HG03469 (cell line): ENCODE measurements around the gene KRTAP2-2.
"Not testable (repeated sequence)": the region's sequence is repeated elsewhere in the genome, so short reads cannot be mapped to it uniquely, and the experiment has no call there.

ENCODE experiments used
- ATAC-seq: cut with Tn5 transposase; IDR thresholded peaks from one replicate; pipeline ENCODE4 v1.9.1; 2021; ENCODE audit warnings: mild to moderate bottlenecking, moderate library complexity, moderate number of reproducible peaks; ENCODE audit not compliant: unreplicated experiment

The KRTAP2-2 gene

DNA sequence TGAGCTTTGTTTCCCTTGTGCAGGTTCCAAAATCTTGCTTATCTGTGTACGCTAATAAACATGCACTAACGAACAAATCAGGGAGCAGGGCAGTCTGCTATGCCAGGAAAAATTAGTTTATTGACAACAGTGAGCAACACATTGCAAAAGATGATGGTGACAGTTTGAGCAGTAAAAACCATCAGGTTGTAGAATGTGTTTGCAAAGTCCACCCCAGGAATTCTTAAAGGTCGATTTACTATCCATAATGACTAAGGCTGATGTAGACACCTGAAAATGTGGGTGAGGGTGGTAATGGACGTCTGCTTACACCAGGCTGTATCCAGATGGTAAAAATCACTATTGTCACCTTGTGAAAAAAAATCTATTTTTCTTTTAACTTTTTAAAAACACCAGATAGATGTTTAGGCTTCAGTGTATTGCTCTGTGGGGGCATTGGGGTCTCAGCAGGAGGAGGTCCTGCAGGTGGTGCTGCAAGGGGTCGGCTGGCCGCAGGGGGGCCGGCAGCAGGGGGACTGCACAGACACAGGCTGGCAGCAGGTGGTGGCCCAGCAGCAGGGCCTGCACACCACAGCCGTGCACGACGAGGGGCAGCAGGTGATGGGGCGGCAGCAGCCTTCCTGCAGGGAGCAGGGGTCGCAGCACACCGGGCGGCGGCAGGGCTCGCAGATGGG, 10.1 kb upstream of the KRTAP2-2 start:
- not testable (repeated sequence) for ATAC-seq

DNA sequence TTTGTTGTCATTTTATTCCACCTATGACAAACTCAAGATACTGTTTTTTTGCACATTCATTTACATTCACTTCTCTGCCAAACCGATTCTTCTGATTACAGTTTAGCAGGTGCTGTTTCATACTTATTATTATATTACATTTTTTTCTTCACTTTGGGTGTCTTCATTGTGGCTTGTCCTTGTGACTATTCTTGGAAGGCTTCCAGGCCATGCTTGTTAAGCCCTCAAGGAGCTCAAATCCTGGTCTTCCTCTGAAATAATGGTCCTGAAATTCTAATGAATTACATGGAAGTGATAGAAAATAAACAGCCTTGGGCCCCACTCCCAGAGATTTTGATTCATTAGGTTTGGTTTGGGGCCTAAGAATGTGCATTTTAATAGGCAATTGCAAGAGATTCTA, 9.3 kb upstream of the KRTAP2-2 start:
- no peak for ATAC-seq

DNA sequence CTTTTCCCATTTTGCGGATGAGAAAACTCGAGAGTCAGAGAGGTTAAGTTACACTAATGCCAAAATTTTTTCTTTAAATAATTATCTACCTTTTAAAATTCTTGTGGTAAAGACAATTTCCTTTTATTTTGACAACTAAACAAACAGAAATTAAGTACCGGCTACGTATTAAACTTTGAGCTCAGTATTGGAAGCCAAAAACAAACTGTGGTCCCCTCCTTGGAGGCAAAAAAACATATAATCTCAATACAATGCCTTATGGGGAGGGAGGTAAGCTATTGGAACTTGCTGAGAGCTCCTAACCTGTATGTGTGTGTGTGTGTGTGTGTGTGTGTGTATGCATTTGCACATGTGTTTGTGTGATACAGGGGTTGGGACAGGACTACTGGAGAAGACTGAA, 8.4 kb upstream of the KRTAP2-2 start:
- no peak for ATAC-seq

DNA sequence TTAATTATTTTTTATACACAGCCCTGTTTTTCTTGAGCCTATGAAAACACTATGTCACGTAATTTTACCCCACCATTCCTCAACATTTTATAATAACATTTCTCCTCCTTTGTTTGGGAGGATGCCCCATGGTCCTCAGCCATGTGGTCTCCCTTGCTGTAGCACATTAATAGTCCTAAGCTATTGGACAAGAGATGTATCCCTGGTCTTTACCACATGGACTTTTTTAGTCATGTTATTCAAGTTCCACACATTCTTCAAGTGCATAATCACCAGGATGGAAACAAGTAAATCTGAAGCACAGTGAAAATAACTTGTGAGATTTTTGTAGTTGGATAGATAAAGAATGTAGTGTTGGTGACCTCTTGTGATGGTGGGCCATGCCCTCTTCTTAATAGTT, 6.9 kb upstream of the KRTAP2-2 start:
- ATAC-seq = no peak

DNA sequence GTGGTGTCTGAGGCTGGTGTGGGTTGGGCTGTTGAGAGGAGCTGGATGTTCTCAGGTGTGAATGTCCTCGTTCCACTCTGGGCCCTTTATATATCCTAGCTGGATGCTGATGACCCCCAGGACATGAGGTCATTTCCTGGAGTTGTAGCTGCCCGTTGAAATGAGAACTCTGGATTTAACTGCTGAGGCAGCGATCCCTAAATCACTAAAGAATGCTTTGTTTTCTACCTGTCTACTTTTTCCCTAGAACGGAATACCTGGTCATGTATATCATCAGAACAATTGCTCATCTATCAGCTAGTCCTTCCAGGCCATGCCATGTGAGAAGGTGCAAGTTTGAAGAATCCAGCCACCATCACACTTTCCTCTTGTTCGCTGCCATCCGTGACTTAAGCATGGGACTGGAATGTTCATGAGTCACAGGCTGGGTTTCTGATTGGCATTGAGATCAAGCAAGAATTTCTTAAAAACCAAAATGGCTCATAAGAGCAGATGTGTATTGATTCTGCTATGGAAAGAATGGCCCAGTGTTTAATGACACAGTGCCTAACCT, 5.1 kb upstream of the KRTAP2-2 start, which contains the start of gene KRTAP2-3:
Gene KRTAP2-3 (minus strand): TSS at position 63 of the 553 bp plus-strand sequence. CDS start 64 bp downstream, outside the sequence.
- no peak for ATAC-seq

DNA sequence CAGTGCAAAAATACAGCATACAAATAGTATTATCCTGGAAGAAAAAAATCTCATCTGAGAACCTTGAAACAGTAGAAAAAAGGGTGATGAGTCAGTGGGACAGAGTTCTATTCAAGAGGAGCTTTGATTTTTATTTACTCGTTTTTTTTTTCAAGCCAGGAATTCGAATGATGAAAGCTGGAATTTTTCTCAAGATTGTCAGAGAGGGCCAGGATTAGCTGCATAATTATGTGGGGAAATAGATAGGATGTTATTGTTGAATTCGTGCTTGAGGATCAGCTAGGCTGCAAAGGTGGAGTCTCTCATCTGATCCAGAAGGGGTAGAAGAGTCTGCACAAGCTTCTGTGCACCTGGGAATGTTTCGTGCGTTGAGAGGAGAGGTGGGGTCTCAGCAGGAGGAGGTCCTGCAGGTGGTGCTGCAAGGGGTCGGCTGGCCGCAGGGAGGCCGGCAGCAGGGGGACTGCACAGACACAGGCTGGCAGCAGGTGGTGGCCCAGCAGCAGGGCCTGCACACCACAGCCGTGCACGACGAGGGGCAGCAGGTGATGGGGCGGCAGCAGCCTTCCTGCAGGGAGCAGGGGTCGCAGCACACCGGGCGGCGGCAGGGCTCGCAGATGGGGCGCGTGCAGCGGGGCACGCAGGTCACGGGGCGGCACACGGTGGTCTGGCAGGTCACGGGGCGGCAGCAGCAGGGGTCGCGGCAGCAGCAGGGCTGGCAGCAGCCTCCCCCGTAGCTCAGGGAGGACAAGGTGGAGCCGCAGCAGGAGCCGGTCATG, 4.4 kb upstream of the KRTAP2-2 start:
- not testable (repeated sequence) for ATAC-seq

DNA sequence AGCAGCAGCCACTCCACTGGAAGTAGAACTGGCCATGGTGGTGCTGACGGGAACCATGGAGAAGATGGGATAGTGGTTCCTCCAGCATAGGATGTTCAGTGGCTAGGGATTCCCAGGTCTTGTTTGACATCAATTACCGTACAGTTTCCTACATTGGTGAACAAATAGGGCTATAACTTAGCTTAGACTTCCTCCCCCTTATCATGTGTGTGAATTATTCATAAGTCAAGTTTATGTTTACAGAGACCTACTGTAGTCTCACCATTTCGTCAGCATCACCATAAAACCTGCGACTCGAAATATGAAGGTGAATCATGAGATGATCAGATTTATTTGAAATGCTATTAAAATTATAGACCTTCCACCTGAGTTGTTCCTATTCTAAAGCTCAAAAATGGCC, 3.7 kb upstream of the KRTAP2-2 start:
- ATAC-seq = no peak

DNA sequence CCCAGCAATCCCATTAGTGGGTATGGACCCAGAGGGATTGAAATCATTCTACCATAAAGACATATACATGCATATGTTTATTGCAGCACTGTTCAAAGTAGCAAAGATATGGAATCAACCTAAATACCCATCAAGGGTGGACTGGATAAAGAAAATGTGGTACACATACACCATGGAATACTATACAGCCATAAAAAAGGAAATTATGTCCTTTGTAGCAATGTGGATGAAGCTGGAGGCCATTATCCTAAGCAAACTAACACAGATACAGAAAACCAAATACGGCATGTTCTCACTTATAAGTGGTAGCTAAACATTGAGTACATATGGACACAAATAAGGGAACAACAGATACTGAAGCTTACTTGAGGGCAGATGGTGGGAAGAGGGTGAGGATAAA, 2.5 kb upstream of the KRTAP2-2 start:
- no peak for ATAC-seq

DNA sequence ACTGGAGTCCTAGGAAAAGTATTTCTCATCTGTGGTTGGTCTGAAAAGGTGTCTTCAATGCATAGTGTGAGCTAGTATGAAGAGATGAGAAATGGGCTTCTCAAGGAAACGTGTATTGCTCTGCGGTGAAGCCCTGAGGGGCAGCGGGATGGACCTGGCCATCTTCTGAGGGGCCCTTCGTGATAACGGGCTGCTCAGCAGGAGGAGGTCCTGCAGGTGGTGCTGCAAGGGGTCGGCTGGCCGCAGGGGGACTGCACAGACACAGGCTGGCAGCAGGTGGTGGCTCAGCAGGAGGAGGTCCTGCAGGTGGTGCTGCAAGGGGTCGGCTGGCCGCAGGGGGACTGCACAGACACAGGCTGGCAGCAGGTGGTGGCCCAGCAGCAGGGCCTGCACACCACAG, 474 bp downstream of the KRTAP2-2 start:
- ATAC-seq = not testable (repeated sequence)

DNA sequence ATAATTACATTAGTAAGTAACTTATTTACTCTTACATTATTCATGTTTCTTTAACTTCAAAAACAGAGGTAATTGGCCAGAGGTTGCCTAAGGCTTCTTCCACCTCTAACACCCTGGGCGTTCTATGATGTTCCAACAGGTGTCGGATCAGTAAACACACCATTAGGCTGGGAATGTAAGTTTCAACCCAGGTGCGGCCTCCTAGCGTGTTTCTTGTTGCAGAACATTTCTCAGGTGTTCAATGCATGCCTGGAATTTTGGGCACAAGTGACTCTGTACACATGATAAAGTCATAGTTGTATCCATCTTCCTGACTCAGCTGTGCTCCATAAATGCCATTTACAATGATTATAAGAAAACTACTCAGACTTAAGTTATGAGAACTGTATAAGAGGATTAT, 1.0 kb downstream of the KRTAP2-2 start:
- no peak for ATAC-seq

DNA sequence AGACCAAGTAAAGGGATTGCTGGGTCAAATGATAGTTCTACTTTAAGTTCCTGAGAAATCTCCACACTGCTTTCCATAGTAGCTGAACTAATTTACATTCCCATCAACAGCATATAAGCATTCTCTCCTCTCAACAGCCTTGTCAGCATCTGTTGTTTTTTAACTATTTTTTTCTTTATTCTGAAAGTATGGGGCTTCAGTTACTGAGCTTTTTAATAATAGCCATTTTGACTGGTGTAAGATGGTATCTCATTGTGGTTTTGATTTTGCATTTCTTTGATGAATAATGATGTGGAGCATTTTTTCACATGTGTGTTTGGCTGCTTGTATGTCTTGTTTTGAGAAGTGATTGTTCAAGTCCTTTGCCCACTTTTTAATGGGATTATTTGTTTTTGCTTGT, 2.5 kb downstream of the KRTAP2-2 start:
- ATAC-seq = no peak

DNA sequence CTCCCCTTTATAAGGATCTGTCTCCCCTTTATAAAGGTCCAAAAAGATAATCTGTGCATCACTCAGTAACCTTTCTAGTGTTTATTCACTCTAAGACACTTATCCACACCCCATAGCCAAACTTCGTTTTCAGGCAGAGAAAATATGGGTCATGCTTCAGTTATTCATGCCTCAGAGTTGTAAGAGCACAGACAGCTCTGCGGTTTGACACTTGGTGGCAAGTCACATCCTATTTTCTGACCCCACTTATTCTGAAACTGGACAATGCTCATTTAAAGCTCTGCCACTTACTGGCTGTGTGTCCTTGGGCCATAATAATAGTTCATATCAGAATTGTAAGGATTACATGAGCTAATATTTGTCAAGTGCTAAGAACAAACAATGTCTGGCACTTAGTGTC, 5.9 kb downstream of the KRTAP2-2 start:
- no peak for ATAC-seq

DNA sequence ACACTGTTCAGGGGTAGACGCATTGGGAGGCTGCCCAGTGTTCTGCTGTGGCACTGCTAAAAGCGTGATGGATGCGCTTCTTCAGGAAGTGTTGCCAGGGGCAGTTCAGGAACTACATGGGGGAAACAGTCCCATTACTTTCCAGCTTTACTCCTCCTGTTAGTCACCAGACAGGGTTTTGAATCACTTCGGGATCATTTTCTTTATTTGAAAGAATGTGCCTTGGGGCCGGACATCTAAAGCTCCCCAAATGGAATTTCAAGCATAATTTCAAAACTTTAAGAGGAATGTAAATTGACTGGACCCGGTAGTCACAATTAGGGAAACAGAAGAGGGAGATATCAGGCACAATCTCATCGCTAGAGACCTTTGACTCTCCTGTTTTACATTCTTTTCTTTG, 6.6 kb downstream of the KRTAP2-2 start:
- ATAC-seq = no peak

DNA sequence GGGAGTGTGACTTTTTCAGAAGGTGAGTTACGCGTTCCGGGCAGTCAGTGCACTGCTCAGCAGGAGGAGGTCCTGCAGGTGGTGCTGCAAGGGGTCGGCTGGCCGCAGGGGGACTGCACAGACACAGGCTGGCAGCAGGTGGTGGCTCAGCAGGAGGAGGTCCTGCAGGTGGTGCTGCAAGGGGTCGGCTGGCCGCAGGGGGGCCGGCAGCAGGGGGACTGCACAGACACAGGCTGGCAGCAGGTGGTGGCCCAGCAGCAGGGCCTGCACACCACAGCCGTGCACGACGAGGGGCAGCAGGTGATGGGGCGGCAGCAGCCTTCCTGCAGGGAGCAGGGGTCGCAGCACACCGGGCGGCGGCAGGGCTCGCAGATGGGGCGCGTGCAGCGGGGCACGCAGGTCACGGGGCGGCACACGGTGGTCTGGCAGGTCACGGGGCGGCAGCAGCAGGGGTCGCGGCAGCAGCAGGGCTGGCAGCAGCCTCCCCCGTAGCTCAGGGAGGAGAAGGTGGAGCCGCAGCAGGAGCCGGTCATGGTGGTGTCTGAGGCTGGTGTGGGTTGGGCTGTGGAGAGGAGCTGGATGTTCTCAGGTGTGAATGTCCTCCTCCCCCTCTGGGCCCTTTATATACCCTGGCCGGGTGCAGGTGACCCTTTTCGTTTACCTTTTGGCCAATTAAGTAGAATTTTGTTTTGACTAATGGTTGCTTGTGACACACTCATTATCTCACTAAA, 8.1 kb downstream of the KRTAP2-2 start, which contains the start of gene KRTAP2-1:
Gene KRTAP2-1 (minus strand): TSS at position 582 of the 731 bp plus-strand sequence. CDS start 49 bp downstream, at position 533.
- ATAC-seq = not testable (repeated sequence)

DNA sequence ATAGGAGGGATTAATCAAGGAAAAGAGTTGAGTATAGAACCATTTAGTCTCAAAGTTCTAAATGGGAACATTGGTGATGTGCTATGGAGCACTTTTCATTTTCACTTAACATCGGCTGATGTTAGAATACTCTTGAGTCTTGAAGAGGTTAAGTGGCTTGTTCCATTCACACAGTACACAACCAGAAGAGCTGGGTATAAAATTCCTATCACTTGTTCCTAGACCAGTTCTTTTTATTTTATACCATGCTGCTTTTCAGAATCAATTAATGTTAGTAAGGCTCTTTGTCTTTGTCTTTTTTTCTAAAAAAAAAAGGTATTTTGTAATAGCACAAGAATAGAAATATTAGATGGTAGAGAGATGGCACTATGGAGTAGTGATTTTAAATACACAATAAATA, 12.1 kb downstream of the KRTAP2-2 start:
- ATAC-seq = no peak

DNA sequence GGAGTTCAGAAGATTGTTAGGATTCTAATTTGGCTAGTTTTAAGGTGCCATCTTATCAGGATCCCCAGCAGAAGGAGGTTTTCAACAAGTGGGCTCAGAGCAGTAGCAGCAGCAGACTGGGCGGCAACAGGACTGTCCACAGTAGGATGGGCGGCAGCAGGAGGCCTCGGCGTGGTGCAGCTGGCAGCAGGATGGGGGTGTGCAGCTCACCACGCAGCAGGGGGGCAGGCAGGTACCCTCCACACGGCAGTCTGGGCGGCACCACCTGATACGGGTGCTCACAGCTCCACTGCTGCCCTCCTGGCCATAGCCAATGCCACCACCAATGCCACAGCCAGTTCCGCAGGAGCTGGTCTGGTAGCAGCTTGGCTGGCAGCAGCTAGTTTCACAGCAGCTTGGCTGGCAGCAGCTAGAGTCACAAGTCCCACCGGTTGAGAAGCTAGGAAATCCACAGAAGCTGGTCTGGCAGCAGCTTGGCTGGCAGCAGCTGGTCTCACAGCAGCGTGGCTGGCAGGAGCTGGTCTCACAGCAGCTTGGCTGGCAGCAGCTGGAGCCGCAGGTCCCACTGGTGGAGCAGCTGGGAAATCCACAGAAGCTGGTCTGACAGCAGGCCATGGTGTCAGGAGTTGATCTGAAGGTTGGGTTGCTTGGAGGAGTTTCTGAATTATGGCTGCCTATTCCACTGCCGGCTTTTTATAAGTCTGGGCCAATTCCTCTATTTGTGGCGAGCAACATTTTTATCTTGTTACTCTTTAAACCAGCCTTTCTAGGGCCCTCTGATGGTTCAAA, 14.1 kb downstream of the KRTAP2-2 start, which contains the start of gene KRTAP1-1:
Gene KRTAP1-1 (minus strand): TSS at position 668 of the 789 bp plus-strand sequence. CDS start 53 bp downstream, at position 615.
- ATAC-seq = not testable (repeated sequence)

DNA sequence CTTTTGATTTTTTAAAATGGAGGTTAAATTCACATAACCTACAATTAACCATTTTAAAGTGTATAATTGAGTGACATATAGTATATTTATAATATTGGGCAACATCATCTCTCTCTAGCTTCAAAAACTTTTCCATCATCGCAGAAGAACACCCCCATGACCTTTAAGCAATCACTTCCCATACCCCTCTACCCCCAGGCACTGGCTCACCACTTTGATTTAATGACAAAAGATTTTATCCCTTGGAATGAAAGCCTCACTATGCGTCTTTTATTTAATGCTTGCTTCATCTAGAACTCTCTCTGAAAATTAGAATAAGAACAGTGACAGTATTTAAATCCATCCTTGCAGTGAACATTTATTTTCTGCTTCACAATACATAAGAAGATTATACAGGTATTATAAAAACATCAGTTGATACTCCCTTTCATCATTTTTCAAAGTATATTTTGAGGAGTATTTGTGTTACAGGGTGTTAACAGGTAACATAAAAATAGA, 17.1 kb downstream of the KRTAP2-2 start:
- no peak for ATAC-seq

DNA sequence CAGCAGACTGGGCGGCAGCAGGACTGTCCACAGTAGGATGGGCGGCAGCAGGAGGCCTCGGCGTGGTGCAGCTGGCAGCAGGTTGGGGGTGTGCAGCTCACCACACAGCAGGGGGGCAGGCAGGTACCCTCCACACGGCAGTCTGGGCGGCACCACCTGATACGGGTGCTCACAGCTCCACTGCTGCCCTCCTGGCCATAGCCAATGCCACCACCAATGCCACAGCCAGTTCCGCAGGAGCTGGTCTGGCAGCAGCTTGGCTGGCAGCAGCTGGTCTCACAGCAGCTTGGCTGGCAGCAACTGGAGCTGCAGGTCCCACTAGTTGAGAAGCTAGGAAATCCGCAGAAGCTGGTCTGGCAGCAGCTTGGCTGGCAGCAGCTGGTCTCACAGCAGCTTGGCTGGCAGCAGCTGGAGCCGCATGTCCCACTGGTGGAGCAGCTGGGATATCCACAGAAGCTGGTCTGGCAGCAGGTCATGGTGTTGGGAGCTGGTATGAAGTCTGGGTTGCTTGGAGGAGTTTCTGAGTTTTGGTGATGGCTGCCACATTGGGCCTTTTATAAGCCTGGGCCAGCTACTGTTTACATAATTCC, 20.6 kb downstream of the KRTAP2-2 start, which contains the start of gene KRTAP1-3:
Gene KRTAP1-3 (minus strand): TSS at position 529 of the 590 bp plus-strand sequence. CDS start 53 bp downstream, at position 476.
- ATAC-seq = not testable (repeated sequence)

DNA sequence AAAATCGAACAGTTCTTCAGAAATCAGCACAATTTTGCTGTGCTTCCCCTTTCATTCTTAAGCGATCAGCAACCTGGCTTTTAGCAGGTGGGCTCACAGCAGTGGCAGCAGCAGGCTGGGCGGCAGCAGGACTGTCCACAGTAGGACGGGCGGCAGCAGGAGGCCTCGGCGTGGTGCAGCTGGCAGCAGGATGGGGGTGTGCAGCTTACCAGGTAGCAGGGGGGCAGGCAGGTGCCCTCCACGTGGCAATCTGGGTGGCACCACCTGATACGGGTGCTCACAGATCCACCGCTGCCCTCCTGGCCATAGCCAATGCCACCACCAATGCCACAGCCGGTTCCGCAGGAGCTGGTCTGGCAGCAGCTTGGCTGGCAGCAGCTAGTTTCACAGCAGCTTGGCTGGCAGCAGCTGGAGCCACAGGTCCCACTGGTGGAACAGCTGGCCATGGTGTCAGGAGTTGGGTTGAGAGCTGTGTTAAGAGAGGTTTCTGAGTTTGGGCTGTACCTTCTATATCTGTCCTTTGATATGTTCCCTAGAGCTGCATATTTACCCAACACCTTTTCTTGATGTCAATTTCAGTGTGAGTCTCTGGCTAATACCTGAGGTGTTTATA, 25.3 kb downstream of the KRTAP2-2 start, which contains the start of gene KRTAP1-4:
Gene KRTAP1-4 (minus strand): TSS at position 563 of the 613 bp plus-strand sequence. CDS start 117 bp downstream, at position 446.
- ATAC-seq = no peak
